Vagina (tissue), 2 donors: Measurements from ENCODE around the gene TLN1.

Source experiments
- CTCF ChIP-seq, 3 experiments: fragments of 450-650 bp in 2 of 3; fragments of 200-600 bp in 1 of 3; sonication (generic) in 1 of 3; IDR thresholded peaks; one replicate each; pipeline ENCODE4 v1.5.1; 2017 to 2019; ENCODE audit warnings: antibody characterized with exemption in 3 of 3, mild to moderate bottlenecking in 2 of 3, moderate library complexity in 2 of 3
- POLR2A ChIP-seq, 2 donors: fragments of 450-650 bp; IDR thresholded peaks; one replicate each; pipeline ENCODE4 v1.6.1; 2017; ENCODE audit warnings: antibody characterized with exemption in 2 of 2, mild to moderate bottlenecking in 2 of 2, moderate library complexity in 2 of 2
- POLR2AphosphoS5 ChIP-seq, 2 donors: sonication (generic); formaldehyde crosslinking; IDR thresholded peaks; one replicate each; pipeline ENCODE4 v1.9.0; 2017; ENCODE audit warnings: antibody characterized with exemption in 2 of 2, mild to moderate bottlenecking in 2 of 2, low read depth in 1 of 2; ENCODE audit not compliant: insufficient read depth in 1 of 2

GRCh38 chr9:35714579-35715252 is 17.3 kb downstream of the TLN1 start:
- TF ChIP-seq CTCF (IDR thresholded peaks at IDR 0.05), result no peak
- TF ChIP-seq POLR2AphosphoS5 (IDR thresholded peaks at IDR 0.05; ENCODE audit: insufficient read depth in 1 of 2, low read depth in 1 of 2), result peak in 1 of 2 donors; percentile 12
- no peak for TF ChIP-seq POLR2A (IDR thresholded peaks at IDR 0.05)
